Cardiac ventricle fibroblast (primary cell): ENCODE results near the gene KRT15. TPM values are rescaled to one million over a fixed set of nuclear protein-coding genes. Genes with fewer than 3 reads are reported as not detected.

Experiments
- total RNA-seq: library from RNA; depleted of rRNA; stranded (reverse); fragments of >200 nt; gene quantifications from 2 replicates; pipeline ENCODE4 v1.2.3, GENCODE V29; 2015

KRT15 gene
- 0.59 TPM in 1 of 2 replicates, not detected in the other for total RNA-seq

DNA sequence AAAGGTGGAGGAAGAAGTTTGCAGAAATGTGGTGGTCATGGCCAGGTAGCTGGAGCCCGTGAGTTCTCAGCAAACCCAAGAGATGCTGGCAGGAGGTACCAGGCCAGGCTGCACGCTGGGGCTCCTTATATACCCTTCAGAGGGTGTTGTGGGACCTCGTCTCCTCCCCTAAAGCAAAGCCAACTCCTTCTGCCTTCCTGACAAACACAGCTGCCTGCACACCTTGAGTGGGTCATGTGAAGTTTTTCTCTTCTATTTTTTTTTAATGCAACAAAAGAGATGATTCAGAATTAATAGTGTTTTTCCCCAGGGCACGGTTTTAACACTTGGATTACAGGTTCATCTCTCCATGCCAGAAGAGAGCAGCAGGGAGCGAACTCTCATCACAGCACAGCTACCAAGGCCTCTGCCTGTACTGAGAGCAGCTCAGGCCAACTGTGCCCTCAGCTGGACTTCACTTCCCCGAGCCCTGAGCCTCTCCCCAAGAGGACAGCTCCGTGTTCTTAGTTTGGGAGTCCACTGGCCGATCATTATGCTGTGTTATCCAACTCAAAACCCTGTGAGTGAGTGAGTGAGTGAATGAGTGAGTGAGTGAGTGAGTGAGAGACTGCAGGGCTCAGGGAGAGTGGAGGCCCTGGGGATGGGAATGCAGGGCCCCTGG lies at the start of gene KRT15:
Gene KRT15 (minus strand): TSS at position 102 of the 661 bp plus-strand sequence. CDS start 63 bp downstream, at position 39.

DNA sequence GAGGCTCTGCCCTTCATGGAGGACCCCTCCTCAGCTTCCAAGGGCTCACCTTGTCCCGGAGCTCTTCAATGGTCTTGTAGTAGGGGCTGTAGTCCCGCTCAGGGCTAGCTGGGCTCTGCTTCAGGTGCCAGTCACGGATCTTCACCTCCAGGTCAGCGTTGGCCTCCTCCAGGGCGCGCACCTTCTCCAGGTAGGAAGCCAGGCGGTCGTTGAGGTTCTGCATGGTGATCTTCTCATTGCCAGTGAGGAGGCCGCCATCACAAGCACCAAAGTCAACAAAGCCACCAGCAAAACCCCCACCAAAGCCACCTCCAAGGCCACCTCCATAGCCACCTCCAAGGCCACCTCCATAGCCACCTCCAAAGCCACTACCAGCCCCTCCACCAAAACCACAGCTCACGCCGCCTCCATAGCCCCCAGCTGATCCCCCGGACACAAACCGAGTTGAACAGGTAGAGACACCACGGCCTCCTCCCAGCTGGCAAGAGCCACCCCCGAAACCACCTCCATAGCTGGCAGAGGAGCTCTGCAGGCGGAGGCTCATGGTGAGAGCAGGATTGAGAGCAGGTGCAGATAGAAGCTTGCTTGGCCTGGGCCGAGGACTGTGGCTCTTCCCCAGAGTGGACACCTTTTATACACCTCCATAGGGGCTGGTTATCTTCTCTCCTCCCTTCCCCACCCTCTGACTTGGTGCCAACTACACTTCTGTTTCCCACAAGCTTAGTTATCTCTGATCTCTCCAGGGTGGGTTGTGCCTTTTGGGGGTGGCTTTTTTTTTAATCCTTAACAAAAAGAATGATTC lies 13.5 kb downstream of the KRT15 start, which contains the start of gene KRT13:
Gene KRT13 (minus strand): TSS at position 606 of the 802 bp plus-strand sequence. CDS start 62 bp downstream, at position 544.

DNA sequence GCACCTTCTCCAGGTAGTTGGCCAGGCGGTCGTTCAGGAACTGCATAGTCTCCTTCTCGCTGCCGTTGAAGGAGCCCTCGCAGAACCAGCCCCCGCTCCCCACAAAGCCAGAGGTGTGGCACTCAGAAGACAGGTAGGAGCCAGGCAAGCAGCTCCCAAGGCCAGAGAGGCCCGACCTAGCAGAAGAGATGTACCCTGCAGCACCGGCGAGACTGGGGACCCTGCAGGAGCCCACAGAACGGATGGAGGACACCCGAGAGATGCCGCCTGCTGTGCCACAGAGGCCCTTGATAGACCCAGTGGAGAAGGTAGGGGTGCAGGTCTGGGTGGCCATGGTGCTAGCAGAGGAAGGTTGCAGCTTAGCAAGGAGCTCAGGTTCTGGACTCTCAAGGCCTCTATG lies 29.2 kb downstream of the KRT15 start, which contains the start of gene KRT36:
Gene KRT36 (minus strand): TSS at position 380 of the 400 bp plus-strand sequence. CDS start 46 bp downstream, at position 334.

DNA sequence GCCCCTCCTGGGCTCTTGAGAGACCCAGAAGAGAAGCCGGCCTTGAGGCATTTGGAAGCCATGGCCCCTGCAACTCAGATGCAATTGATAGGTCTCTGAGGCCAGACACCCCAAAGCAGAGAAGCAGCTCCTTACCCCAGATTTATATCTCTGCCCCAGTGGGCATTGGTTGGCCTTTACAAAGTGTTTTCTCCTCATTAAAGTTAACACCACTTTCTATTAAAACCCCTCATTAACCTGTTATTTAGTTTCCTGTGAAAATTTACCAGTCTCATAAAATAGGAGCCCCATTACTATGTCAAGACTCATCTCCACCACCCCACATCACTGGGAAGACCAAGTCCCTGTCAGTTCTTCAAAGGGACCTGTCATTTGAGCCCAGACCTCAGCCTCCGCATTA lies 37.7 kb downstream of the KRT15 start, which contains the start of gene KRT35:
Gene KRT35 (minus strand): TSS at position 116 of the 400 bp plus-strand sequence. CDS start 54 bp downstream, at position 62.

DNA sequence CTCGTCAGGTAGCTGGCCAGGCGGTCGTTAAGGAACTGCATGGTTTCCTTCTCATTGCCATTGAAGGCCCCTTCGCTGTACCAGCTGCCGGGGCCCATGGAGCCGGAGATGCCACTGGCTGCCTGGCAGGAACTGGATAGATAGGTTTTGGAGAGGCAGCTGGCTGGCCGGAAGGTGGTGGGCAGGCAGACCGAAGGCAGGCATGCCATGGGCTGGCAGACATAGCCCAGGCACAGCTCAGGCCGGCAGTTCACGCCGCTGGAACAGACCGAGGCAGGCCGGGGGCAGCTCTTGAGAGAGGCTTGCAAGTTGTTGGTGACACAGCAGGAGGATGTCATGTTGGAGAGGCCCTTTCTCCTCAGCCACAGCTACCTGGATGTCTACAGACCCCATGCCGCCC lies 51.7 kb downstream of the KRT15 start, which contains the start of gene KRT32:
Gene KRT32 (minus strand): TSS at position 399 of the 400 bp plus-strand sequence. CDS start 61 bp downstream, at position 338.

Other genes starting within 250 kb of the KRT15 start
- gene KRTAP9-7, start 243.2 kb downstream of the KRT15 start, total RNA-seq = not detected in 2 replicates
- gene KRTAP29-1, start 216.0 kb downstream of the KRT15 start, total RNA-seq = not detected in 2 replicates
- gene KRTAP16-1, start 209.6 kb downstream of the KRT15 start, total RNA-seq = not detected in 2 replicates
- not detected in 2 replicates for gene KRTAP17-1, start 203.2 kb downstream of the KRT15 start, total RNA-seq
- gene KRT33A, start 168.1 kb downstream of the KRT15 start, total RNA-seq = not detected in 2 replicates
- not detected in 2 replicates for gene KRT33B, start 149.1 kb downstream of the KRT15 start, total RNA-seq
- not detected in 2 replicates for gene KRT34, start 136.6 kb downstream of the KRT15 start, total RNA-seq
- not detected in 2 replicates for gene KRT31, start 121.3 kb downstream of the KRT15 start, total RNA-seq
- gene KRT37, start 94.3 kb downstream of the KRT15 start, total RNA-seq = not detected in 2 replicates
- gene KRT38, start 77.9 kb downstream of the KRT15 start, total RNA-seq = not detected in 2 replicates
- gene KRT32, start 51.5 kb downstream of the KRT15 start, total RNA-seq = not detected in 2 replicates
- not detected in 2 replicates for gene KRT35, start 37.7 kb downstream of the KRT15 start, total RNA-seq
- gene KRT36, start 29.0 kb downstream of the KRT15 start, total RNA-seq = not detected in 2 replicates
- gene KRT13, start 13.3 kb downstream of the KRT15 start, total RNA-seq = 0.75 TPM in 1 of 2 replicates, not detected in the other
- gene KRT19, start 9.4 kb upstream of the KRT15 start, total RNA-seq = 22.6 and 32.1 TPM in 2 replicates
- not detected in 2 replicates for gene KRT9, start 53.2 kb upstream of the KRT15 start, total RNA-seq
- gene KRT14, start 68.0 kb upstream of the KRT15 start, total RNA-seq = 0.34 TPM in 1 of 2 replicates, not detected in the other
- gene KRT16, start 93.9 kb upstream of the KRT15 start, total RNA-seq = not detected in 2 replicates
- gene KRT17, start 105.7 kb upstream of the KRT15 start, total RNA-seq = 7.1 and 9.5 TPM in 2 replicates
- 315 and 385 TPM in 2 replicates for gene EIF1, start 170.0 kb upstream of the KRT15 start, total RNA-seq
- gene GAST, start 193.4 kb upstream of the KRT15 start, total RNA-seq = not detected in 2 replicates
- gene HAP1, start 215.8 kb upstream of the KRT15 start, total RNA-seq = not detected in 2 replicates